A673 (cell line): ENCODE results near the gene NXPH3.

Experiments used
- EZH2 ChIP-seq: fragments of 200-600 bp; sonication (generic); IDR thresholded peaks from 2 replicates; pipeline ENCODE4 v1.6.1; 2017; ENCODE audit warnings: borderline replicate concordance, low read depth, mild to moderate bottlenecking, mixed read lengths, antibody characterized with exemption, low read length; ENCODE audit not compliant: poor library complexity, severe bottlenecking
- TF ChIP-seq, protein P1 (sequence below): fragments of 300-800, 200-600 bp; sonication (generic); conservative IDR thresholded peaks from 2 replicates; pipeline ENCODE4 v1.5.1; 2017; ENCODE audit warnings: low read depth, mild to moderate bottlenecking, antibody characterized with exemption, low read length, moderate library complexity, mixed read lengths

DNA sequence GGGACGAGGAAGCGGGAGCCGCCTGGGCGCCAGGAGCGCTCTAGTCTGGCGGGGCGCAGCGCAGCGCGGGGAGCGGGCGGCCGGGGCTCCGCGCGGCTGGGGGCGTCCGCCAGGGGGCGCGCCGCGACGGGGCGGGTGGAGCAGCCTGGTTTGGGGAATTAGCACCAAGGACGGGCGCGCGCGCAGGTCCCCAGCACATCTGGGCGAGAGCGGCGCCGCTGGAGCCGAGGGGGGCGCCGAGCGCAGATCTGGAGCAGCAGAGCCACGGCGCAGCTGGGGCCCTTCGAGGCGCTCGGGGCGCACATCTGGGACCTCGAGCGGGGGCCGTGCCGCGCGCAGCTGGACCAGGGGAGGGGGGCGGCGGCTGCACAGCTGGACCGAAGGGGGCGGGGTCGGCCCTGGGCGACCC, at the start of gene NXPH3:
- TF ChIP-seq, protein P1, sequence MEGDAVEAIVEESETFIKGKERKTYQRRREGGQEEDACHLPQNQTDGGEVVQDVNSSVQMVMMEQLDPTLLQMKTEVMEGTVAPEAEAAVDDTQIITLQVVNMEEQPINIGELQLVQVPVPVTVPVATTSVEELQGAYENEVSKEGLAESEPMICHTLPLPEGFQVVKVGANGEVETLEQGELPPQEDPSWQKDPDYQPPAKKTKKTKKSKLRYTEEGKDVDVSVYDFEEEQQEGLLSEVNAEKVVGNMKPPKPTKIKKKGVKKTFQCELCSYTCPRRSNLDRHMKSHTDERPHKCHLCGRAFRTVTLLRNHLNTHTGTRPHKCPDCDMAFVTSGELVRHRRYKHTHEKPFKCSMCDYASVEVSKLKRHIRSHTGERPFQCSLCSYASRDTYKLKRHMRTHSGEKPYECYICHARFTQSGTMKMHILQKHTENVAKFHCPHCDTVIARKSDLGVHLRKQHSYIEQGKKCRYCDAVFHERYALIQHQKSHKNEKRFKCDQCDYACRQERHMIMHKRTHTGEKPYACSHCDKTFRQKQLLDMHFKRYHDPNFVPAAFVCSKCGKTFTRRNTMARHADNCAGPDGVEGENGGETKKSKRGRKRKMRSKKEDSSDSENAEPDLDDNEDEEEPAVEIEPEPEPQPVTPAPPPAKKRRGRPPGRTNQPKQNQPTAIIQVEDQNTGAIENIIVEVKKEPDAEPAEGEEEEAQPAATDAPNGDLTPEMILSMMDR = peak; percentile 45; the same call in 1 of the 2 replicates
- no peak for TF ChIP-seq EZH2
